ENCODE measurements around the gene CLIP4. TPM values are rescaled to one million over a fixed set of nuclear protein-coding genes. Genes with fewer than 3 reads are reported as not detected.
"Not testable (repeated sequence)": the region's sequence is repeated elsewhere in the genome, so short reads cannot be mapped to it uniquely, and the experiment has no call there.

The CLIP4 gene
- total RNA-seq, 1 experiment from 2014 or later = 25.1 TPM

- H3K27ac ChIP-seq (ENCODE audit: low read length) = no peak overlapping the region
- no peak overlapping the region for H2AFZ ChIP-seq (ENCODE audit: low read length)
- H3K9me3 ChIP-seq (ENCODE audit: low read length) = no peaks in the 10 kb centered on the region
- POLR2A ChIA-PET (ENCODE audit: unreplicated experiment) = no interaction called here
- no peak overlapping the region for H3K4me2 ChIP-seq (ENCODE audit: low read length)
- no peaks in the 10 kb centered on the region for H3K9me2 ChIP-seq (replicated peaks; ENCODE audit: low read length)
- no peak for DNase-seq
- H3K4me1 ChIP-seq (ENCODE audit: insufficient read depth, low read length) = peaks cover 20% of the 10 kb centered on the region
- H3K79me2 ChIP-seq (ENCODE audit: low read length) = no peaks in the 10 kb centered on the region
- H4K20me1 ChIP-seq (ENCODE audit: low read length) = no peaks in the 10 kb centered on the region
- H3K4me3 ChIP-seq (ENCODE audit: low read length) = no peak overlapping the region
- no peak for TF ChIP-seq EZH2phosphoT487 (IDR thresholded peaks at IDR 0.05; ENCODE audit: borderline replicate concordance, low read length)
- TF ChIP-seq EZH2 (IDR thresholded peaks at IDR 0.05; ENCODE audit: low read length, unreplicated experiment) = no peak
- TF ChIP-seq, protein P1, sequence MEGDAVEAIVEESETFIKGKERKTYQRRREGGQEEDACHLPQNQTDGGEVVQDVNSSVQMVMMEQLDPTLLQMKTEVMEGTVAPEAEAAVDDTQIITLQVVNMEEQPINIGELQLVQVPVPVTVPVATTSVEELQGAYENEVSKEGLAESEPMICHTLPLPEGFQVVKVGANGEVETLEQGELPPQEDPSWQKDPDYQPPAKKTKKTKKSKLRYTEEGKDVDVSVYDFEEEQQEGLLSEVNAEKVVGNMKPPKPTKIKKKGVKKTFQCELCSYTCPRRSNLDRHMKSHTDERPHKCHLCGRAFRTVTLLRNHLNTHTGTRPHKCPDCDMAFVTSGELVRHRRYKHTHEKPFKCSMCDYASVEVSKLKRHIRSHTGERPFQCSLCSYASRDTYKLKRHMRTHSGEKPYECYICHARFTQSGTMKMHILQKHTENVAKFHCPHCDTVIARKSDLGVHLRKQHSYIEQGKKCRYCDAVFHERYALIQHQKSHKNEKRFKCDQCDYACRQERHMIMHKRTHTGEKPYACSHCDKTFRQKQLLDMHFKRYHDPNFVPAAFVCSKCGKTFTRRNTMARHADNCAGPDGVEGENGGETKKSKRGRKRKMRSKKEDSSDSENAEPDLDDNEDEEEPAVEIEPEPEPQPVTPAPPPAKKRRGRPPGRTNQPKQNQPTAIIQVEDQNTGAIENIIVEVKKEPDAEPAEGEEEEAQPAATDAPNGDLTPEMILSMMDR (conservative IDR thresholded peaks at IDR 0.05; ENCODE audit: low read depth, low read length) = no peak
- intact Hi-C loops (cut with micrococcal nuclease) = no loop called here
- no peaks in the 10 kb centered on the region for H3K36me3 ChIP-seq (ENCODE audit: low read depth, low read length)
- BruUV-seq (replicated peaks) = no TSS peak
- no peaks in the 10 kb centered on the region for H3F3A ChIP-seq (ENCODE audit: low read length, unreplicated experiment)
- ATAC-seq = no peak
- H3K27me3 ChIP-seq (ENCODE audit: low read length) = no peaks in the 10 kb centered on the region
- no peak overlapping the region for H3K9ac ChIP-seq (ENCODE audit: low read length)
- CTCF ChIA-PET = no interaction called here
Measured at GRCh38 chr2:29105375-29105774, 9.8 kb upstream of the CLIP4 start.

GRCh38 chr2:29106256-29106655 is 9.0 kb upstream of the CLIP4 start:
- no peak for TF ChIP-seq EZH2 (IDR thresholded peaks at IDR 0.05; ENCODE audit: low read length, unreplicated experiment)
- TF ChIP-seq, protein P1 (conservative IDR thresholded peaks at IDR 0.05; ENCODE audit: low read depth, low read length) = no peak
- TF ChIP-seq EZH2phosphoT487 (IDR thresholded peaks at IDR 0.05; ENCODE audit: borderline replicate concordance, low read length) = no peak
- H2AFZ ChIP-seq (ENCODE audit: low read length) = no peak overlapping the region

DNA sequence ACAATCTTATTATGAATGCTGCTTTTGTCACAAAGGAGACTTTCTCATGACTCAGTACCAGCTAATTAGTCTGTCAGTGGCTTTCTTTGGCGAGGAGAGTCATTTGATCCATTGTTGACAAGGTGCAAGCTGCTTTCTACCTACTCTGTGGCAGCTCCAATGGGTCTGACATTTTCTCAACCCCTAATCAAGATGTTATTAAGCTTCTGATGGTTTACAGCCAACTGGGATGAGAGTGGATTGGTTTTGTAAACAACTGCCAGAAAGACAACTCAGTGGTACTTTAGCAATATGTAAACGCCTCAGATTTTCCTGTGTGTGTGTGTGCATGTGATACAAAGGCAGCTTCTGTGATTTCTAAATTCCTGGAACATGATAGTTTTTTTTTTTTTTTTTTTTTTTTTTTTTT is 8.2 kb upstream of the CLIP4 start:
- Histone ChIP-seq H3K79me2 (ENCODE audit: low read length) (no peaks in the 10 kb centered on the region), H3K4me3 (ENCODE audit: low read length) (no peak overlapping the region), H3K27ac (ENCODE audit: low read length) (0 out of 2 replicates have a peak overlapping the region, but pooled peaks have one; percentile 4), H3K27me3 (ENCODE audit: low read length) (no peaks in the 10 kb centered on the region), H3K36me3 (ENCODE audit: low read depth, low read length) (no peaks in the 10 kb centered on the region), H3F3A (ENCODE audit: low read length, unreplicated experiment) (no peaks in the 10 kb centered on the region), H2AFZ (ENCODE audit: low read length) (no peak overlapping the region), H3K9me3 (ENCODE audit: low read length) (no peaks in the 10 kb centered on the region), H3K4me1 (ENCODE audit: insufficient read depth, low read length) (peaks cover 29% of the 10 kb centered on the region), H4K20me1 (ENCODE audit: low read length) (no peaks in the 10 kb centered on the region), H3K9ac (ENCODE audit: low read length) (no peak overlapping the region), H3K4me2 (ENCODE audit: low read length) (no peak overlapping the region), H3K9me2 (replicated peaks; ENCODE audit: low read length) (no peaks in the 10 kb centered on the region)
- intact Hi-C loops (cut with micrococcal nuclease) = no loop called here
- ATAC-seq (no peak), DNase-seq (peak; percentile 49)
- POLR2A ChIA-PET (ENCODE audit: unreplicated experiment) = interaction anchor here (0.5 to 0.6 kb wide), 2 partner anchors 80 to 257 kb away, joined by 3 to 7 read pairs; no protein-coding TSS in a partner anchor
- no TSS peak for BruUV-seq (replicated peaks)
- CTCF ChIA-PET = interaction anchor here (0.5 to 0.6 kb wide), 2 partner anchors 287 to 617 kb away, joined by 4 read pairs; no protein-coding TSS in a partner anchor
- no peak for TF ChIP-seq EZH2phosphoT487 (IDR thresholded peaks at IDR 0.05; ENCODE audit: borderline replicate concordance, low read length)
- TF ChIP-seq, protein P1 (conservative IDR thresholded peaks at IDR 0.05; ENCODE audit: low read depth, low read length) = no peak
- TF ChIP-seq EZH2 (IDR thresholded peaks at IDR 0.05; ENCODE audit: low read length, unreplicated experiment) = no peak

More at GRCh38 chr2:29106256-29106655, 9.0 kb upstream of the CLIP4 start:
- no peak overlapping the region for H3K4me3 ChIP-seq (ENCODE audit: low read length)
- H3K4me2 ChIP-seq (ENCODE audit: low read length) = no peak overlapping the region
- H3K27ac ChIP-seq (ENCODE audit: low read length) = 0 out of 2 replicates have a peak overlapping the region, but pooled peaks have one; percentile 4
- ATAC-seq = no peak
- no peak overlapping the region for H3K9ac ChIP-seq (ENCODE audit: low read length)
- DNase-seq = no peak
- intact Hi-C loops (cut with micrococcal nuclease) = no loop called here
- no peaks in the 10 kb centered on the region for H3K79me2 ChIP-seq (ENCODE audit: low read length)
- ChIA-PET POLR2A (ENCODE audit: unreplicated experiment) (interaction anchor here (0.5 kb wide), 1 partner anchor 81 kb away, joined by 3 read pairs; no protein-coding TSS in a partner anchor), CTCF (no interaction called here)
- no TSS peak for BruUV-seq (replicated peaks)
- no peaks in the 10 kb centered on the region for H4K20me1 ChIP-seq (ENCODE audit: low read length)
- no peaks in the 10 kb centered on the region for H3K36me3 ChIP-seq (ENCODE audit: low read depth, low read length)
- H3K9me3 ChIP-seq (ENCODE audit: low read length) = no peaks in the 10 kb centered on the region
- no peaks in the 10 kb centered on the region for H3K9me2 ChIP-seq (replicated peaks; ENCODE audit: low read length)
- H3K4me1 ChIP-seq (ENCODE audit: insufficient read depth, low read length) = peaks cover 28% of the 10 kb centered on the region
- no peaks in the 10 kb centered on the region for H3F3A ChIP-seq (ENCODE audit: low read length, unreplicated experiment)
- no peaks in the 10 kb centered on the region for H3K27me3 ChIP-seq (ENCODE audit: low read length)

DNA sequence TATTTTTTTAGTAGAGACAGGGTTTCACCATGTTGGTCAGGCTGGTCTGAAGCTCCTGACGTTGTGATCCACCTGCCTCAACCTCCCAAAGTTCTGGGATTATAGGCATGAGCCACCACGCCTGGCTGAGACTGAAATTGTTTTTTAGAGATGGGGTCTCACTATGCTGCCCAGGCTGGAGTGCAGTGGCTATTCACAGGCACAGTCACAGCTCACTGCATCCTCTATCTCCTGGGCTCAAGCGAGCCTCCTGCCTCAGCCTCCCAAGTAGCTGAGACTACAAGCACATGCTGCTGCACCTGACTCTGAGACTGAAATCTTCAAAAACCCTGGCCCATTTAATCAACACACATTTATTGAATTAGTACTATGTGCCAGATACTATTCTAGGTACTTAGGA is 7.7 kb upstream of the CLIP4 start:
- peak overlapping the region; percentile 63 for H3K27ac ChIP-seq (ENCODE audit: low read length)
- CTCF ChIA-PET = interaction anchor here (0.6 kb wide), 1 partner anchor 61 kb away, joined by 5 read pairs; no protein-coding TSS in a partner anchor

More for the DNA sequence above, 7.7 kb upstream of the CLIP4 start:
- POLR2A ChIA-PET (ENCODE audit: unreplicated experiment); H3F3A ChIP-seq (ENCODE audit: low read length, unreplicated experiment); H3K9me3 ChIP-seq (ENCODE audit: low read length); H3K27me3 ChIP-seq (ENCODE audit: low read length); H4K20me1 ChIP-seq (ENCODE audit: low read length); H3K9me2 ChIP-seq (replicated peaks; ENCODE audit: low read length); H3K4me2 ChIP-seq (ENCODE audit: low read length); DNase-seq; H3K9ac ChIP-seq (ENCODE audit: low read length); H2AFZ ChIP-seq (ENCODE audit: low read length); H3K36me3 ChIP-seq (ENCODE audit: low read depth, low read length); BruUV-seq (replicated peaks); ATAC-seq; H3K4me3 ChIP-seq (ENCODE audit: low read length); H3K79me2 ChIP-seq (ENCODE audit: low read length); intact Hi-C loops (cut with micrococcal nuclease): not testable (repeated sequence)
- H3K4me1 ChIP-seq (ENCODE audit: insufficient read depth, low read length) = peaks cover 29% of the 10 kb centered on the region
